HG03139 (cell line): Measurements from ENCODE around the gene RIMS3.
"Not testable (repeated sequence)": the region's sequence is repeated elsewhere in the genome, so short reads cannot be mapped to it uniquely, and the experiment has no call there.

Source experiments
- ATAC-seq: cut with Tn5 transposase; IDR thresholded peaks from one replicate; pipeline ENCODE4 v1.9.1; 2021; ENCODE audit not compliant: unreplicated experiment

RIMS3 gene

GRCh38 chr1:40633523-40633922 is 32.0 kb downstream of the RIMS3 start:
- ATAC-seq, result no peak

- ATAC-seq, result no peak
Measured at GRCh38 chr1:40630488-40631223, 34.8 kb downstream of the RIMS3 start.

DNA sequence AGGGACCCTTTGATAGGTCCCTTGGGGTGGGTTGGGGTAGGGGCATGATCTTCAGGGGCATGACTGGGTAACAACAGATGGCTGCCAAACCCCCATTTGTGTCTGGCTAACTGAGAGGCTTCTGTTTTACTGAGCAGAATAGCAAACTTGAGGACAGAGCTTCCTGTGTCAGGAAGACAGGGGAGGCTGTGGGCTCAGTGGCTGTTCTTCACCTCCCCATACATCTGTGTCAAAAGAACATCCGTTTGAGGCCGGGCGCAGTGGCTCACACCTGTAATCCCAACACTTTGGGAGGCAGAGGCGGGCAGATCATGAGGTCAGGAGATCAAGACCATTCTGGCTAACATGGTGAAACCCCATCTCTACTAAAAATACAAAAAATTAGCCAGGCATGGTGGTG is 35.9 kb downstream of the RIMS3 start:
- not testable (repeated sequence) for ATAC-seq

DNA sequence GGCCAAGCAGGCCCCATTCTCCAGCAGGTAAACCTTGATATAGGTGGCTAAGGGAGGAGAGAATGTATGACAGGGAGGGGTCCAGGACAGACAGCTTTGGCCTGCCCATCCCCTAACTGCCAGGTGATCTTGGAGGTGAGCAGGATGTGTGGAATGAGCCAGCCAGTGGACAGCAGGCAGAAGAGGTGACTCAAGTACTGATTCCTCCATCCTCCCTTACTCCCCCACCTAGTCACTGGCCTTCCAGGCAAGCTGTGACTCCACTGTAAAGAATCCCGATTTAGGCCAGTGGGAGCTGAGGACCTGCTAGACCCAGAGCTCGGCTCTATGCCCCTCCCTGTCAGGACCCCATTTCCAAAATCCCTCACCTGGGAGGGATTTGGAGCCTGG is 36.6 kb downstream of the RIMS3 start:
- no peak for ATAC-seq

- ATAC-seq, result no peak
Measured at GRCh38 chr1:40627987-40628902, 37.2 kb downstream of the RIMS3 start.

DNA sequence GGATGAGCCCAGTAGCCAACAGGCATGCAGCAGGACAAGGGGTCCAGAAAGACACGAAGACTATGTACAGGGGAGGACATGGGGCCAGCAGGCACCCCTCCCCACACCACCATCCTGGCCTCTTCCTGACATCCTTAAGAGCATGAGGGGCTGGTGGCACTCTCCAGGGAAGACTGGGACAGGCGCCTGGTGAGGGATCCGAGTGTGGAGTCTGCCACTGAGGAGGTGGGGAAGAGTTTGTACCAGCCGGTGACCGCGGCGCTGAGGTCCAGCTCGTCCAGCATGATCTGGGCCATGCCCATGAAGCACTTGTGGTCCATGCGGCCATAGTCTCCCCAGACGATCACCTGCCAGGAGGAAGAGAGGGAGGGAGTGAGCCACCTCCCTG is 39.1 kb downstream of the RIMS3 start:
- ATAC-seq, result no peak

GRCh38 chr1:40625476-40626382 is 39.8 kb downstream of the RIMS3 start:
- ATAC-seq, result no peak

DNA sequence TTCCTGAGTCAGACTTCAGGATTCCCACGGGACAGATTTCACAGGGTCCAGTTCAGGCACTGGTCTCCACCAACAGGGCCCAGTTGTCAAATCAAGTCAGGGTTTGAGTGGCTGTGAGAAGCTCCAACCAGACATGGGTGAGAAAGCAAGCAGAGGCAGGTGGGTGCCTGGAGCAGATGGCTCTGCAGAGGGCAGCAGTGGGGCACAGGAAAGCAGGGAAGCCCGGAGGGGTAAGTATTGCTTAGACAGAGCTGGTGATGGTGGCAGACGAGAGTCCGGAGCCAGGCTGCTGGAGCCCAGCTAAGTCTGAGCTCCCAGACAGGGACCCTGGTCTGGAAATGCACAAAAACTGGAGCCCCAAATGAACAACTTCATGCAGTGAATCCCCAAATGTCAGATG is 40.4 kb downstream of the RIMS3 start:
- ATAC-seq, result no peak

DNA sequence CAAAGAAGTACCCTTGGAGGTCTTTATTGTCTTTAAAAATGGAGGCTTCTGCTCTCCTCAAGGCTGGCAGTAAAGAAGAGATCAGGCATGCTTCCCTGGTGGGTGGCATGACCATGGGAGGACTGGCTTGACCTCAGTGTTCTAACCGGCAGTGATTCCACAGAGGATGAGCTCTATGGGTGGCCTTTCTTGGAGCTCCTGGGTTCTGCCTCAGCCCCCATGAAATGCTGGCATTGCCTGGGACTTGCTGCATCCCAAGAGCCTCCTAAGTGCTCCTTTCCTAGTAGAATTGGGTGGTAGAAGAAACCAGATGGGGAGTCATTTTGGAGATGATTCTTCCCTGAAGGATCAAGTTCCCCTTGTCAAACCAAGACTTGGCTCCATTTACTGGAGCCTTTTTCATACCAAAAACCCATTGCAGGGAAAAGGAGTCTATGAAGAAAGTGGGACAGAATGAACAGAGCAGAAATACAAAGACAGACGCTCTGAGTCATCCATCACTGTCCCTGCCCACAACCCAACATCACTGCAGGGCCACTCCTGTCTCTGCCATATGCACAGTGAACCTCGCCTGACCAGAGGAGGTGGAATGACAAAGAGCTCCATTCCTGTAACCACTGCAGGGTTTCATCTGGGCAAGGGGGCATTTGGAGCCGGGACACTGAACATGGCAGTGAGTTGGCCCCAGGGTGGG is 42.4 kb downstream of the RIMS3 start:
- no peak for ATAC-seq

GRCh38 chr1:40621821-40622450 is 43.5 kb downstream of the RIMS3 start:
- ATAC-seq, result no peak

GRCh38 chr1:40620586-40621210 is 44.8 kb downstream of the RIMS3 start:
- ATAC-seq, result no peak

GRCh38 chr1:40620150-40620549 is 45.3 kb downstream of the RIMS3 start:
- no peak for ATAC-seq

- ATAC-seq, result no peak
Measured at GRCh38 chr1:40618108-40618507, 47.4 kb downstream of the RIMS3 start.

- ATAC-seq, result no peak
Measured at GRCh38 chr1:40612345-40612831, 53.1 kb downstream of the RIMS3 start.

- no peak for ATAC-seq
Measured at GRCh38 chr1:40610156-40610555, 55.3 kb downstream of the RIMS3 start.

DNA sequence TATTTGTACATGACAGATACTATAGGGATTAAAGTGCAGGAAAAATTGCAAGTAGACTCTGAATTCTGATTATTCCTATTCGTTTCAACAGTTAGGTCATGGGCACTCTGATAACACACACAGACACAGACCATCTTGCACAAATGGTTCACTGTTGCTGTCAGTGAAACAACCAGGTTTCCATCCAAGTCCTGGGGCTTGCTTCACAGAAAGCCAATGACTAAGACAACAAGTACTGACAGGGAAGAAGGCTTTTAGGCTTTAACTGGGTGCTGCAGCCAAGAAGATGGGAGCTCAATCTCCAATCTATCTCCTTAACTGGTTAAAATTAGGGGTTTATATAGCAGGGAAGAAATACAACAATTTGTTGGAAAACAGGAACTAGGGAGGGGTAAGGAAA is 57.6 kb downstream of the RIMS3 start:
- ATAC-seq, result no peak

DNA sequence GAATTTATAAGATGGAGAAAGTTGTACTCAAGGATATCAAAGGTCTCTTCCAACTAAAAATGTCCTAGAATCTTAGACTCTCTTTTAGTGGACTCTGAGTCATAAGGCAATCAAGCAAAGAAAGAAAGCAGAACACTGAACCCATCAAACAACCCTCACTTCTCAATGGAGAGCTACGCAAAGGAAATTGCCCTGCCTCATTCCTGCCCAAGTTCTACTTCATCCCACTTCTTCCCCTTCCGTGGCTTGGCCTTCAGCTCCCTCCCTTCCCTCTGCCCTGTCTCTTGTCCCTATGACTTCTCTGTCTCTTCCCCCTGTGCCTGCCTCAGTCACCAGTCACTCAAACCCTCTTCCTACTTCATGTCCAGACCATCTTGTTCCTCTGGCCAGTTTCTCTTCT is 58.5 kb downstream of the RIMS3 start:
- ATAC-seq, result no peak

DNA sequence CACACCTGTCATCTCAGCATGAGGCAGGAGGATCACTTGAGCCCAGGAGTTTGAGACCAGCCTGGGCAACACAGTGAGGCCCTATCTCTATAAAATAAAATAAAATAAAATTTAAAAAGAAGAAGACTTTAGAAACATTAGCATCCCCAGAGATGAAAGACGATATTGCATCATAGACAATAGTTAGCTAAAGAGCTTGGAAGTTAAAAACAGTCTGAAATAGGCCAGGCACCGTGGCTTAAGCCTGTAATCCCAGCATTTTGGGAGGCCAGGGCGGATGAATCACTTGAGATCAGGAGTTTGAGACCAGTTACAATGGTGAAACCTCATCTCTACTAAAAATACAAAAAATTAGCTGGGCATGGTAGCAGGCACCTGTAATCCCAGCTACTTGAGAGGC is 59.3 kb downstream of the RIMS3 start:
- ATAC-seq, result no peak

GRCh38 chr1:40599926-40600325 is 65.6 kb downstream of the RIMS3 start:
- ATAC-seq, result no peak

DNA sequence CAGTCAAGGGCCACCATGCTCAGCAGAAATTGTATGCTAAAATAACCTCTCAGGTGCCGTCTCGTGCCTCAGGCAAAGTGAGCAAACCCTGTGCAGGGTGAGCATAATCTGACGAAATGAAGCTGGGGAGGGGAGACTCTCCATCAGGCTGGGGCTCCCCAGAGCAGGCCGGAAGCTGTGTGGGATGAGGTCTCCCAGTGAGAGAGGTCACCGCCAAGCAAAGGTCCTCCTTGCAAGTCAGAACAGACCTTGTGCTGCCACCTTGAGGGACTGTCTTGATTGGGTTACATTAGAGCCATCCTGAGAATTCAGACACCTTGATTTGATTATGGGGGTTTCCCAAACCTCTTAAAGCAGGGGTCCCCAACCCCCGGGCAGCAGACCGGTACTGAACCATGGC is 69.9 kb downstream of the RIMS3 start:
- no peak for ATAC-seq
